ENCODE data around the gene DAB2IP.

- TF ChIP-seq EZH2 (IDR thresholded peaks at IDR 0.05; ENCODE audit: insufficient read depth, low read length) (no peak), CTCF (IDR thresholded peaks at IDR 0.05; ENCODE audit: insufficient read depth, low read depth, low read length) (no peak)
These were observed 118.5 kb downstream of the DAB2IP start for GRCh38 chr9:121769939-121770338.
